K562 (cell line): ENCODE data around the gene RBM15. TPM values are rescaled to one million over a fixed set of nuclear protein-coding genes. Genes with fewer than 3 reads are reported as not detected.

ENCODE experiments used
- ATAC-seq: fragments of 200-7000 bp; cut with Tn5 transposase; 3 replicates; pipeline ENCODE4 v1.9.1; 2020; ENCODE audit warnings: moderate library complexity
- BruUV-seq: library from RNA; stranded (reverse); fragments of 400-500 nt; replicated peaks from 2 replicates; lab custom pipeline; 2021; lab: Mats Ljungman, UMichigan
- CTCF ChIA-PET: fragments of 300-600 bp; formaldehyde crosslinking; extraction: SDS; loops from one replicate; lab custom pipeline; 2021; ENCODE audit warnings: low intra/inter-chr PET ratio; lab: Yijun Ruan, JAX
- POLR2A ChIA-PET: fragments of 300-600, 350-650 bp; sonication (Branson Sonifier 250); formaldehyde crosslinking; extraction: SDS; loops from one replicate; lab custom pipeline; 2021; ENCODE audit warnings: antibody characterized with exemption, inconsistent platforms; lab: Yijun Ruan, JAX
- DNase-seq, 4 experiments: peaks; one replicate each; pipeline versions ENCODE4 v3.0.0 to v3.0.0-alpha.2; 2011 to 2018; ENCODE audit warnings: low spot score in 3 of 4, mixed read lengths in 3 of 4; ENCODE audit errors: extremely low read depth in 1 of 4
- FAIRE-seq: peaks from 2 replicates; lab custom pipeline; 2011; peaks lifted over from hg19 to GRCh38; lab: Jason Lieb, UNC
- H2AFZ ChIP-seq: 2 replicates; pipeline ENCODE4 v1.6.0; 2011; ENCODE audit warnings: low read depth, low read length, control low read depth, inconsistent platforms
- H3K27ac ChIP-seq: fragments of 200-600 bp; 3 replicates; pipeline ENCODE4 v1.8.0; 2011; ENCODE audit warnings: low read depth, mild to moderate bottlenecking, control low read depth, inconsistent platforms, low read length, moderate library complexity, mixed read lengths; ENCODE audit errors: extremely low read depth
- H3K27me3 ChIP-seq, 2 experiments: fragments of 300-600 bp in 1 of 2; 2 replicates in 1 of 2; 3 replicates in 1 of 2; pipeline versions ENCODE4 v1.6.0 to v1.8.0; 2011; ENCODE audit warnings: inconsistent platforms in 2 of 2, low read length in 2 of 2, mild to moderate bottlenecking in 1 of 2, mixed read lengths in 1 of 2, moderate library complexity in 1 of 2; ENCODE audit not compliant: control insufficient read depth in 2 of 2, insufficient read depth in 2 of 2
- H3K36me3 ChIP-seq: fragments of 300-600 bp; 3 replicates; pipeline ENCODE4 v1.8.0; 2011; ENCODE audit warnings: mild to moderate bottlenecking, low read length, inconsistent platforms; ENCODE audit not compliant: control insufficient read depth, insufficient read depth
- H3K4me1 ChIP-seq, 2 experiments: fragments of 200-600 bp in 1 of 2; replicated peaks in 1 of 2; 2 replicates in 1 of 2; 3 replicates in 1 of 2; pipeline versions ENCODE4 v1.5.1 to v1.8.0; 2011; ENCODE audit warnings: inconsistent platforms in 2 of 2, low read length in 2 of 2, mild to moderate bottlenecking in 1 of 2, mixed read lengths in 1 of 2, moderate library complexity in 1 of 2; ENCODE audit not compliant: control insufficient read depth in 2 of 2, insufficient read depth in 2 of 2
- H3K4me2 ChIP-seq: 2 replicates; pipeline ENCODE4 v1.6.1; 2011; ENCODE audit warnings: low read length, control low read depth, inconsistent platforms, mixed read lengths; ENCODE audit not compliant: insufficient read depth
- H3K4me3 ChIP-seq: fragments of 200-600 bp; sonication (generic), shearing (Covaris generic); 2 replicates; pipeline ENCODE4 v1.5.1; 2016; ENCODE audit warnings: control low read depth, inconsistent platforms
- H3K79me2 ChIP-seq: fragments of 200-600 bp; 3 replicates; pipeline ENCODE4 v1.8.0; 2011; ENCODE audit warnings: low read length, inconsistent platforms; ENCODE audit not compliant: control insufficient read depth, insufficient read depth
- H3K9ac ChIP-seq, 2 experiments: 2 replicates each; pipeline versions ENCODE4 v1.6.0 to v1.6.1; 2011; ENCODE audit warnings: low read depth in 2 of 2, low read length in 2 of 2, control low read depth in 1 of 2, inconsistent platforms in 1 of 2, mild to moderate bottlenecking in 1 of 2, mixed read lengths in 1 of 2; ENCODE audit not compliant: insufficient read depth in 1 of 2
- H3K9me1 ChIP-seq: one replicate; pipeline ENCODE4 v1.6.0; 2011; ENCODE audit warnings: inconsistent platforms, mild to moderate bottlenecking, low read length, moderate library complexity; ENCODE audit not compliant: control insufficient read depth, insufficient read depth
- H3K9me3 ChIP-seq: replicated peaks from 2 replicates; pipeline ENCODE4 v1.5.1; 2011; ENCODE audit warnings: low read depth, low read length, inconsistent platforms; ENCODE audit not compliant: control insufficient read depth, insufficient read depth
- H4K20me1 ChIP-seq: replicated peaks from 2 replicates; pipeline ENCODE4 v1.6.1; 2011; ENCODE audit warnings: low read length, inconsistent platforms, mixed read lengths; ENCODE audit not compliant: control insufficient read depth, insufficient read depth
- BRD9 ChIP-seq: fragments of 450-650 bp; IDR thresholded peaks from 2 replicates; pipeline ENCODE4 v1.6.1; 2018; ENCODE audit warnings: low read depth; ENCODE audit not compliant: partially characterized antibody
- MBD2 ChIP-seq: sonication (generic); IDR thresholded peaks from 2 replicates; pipeline ENCODE4 v1.6.1; 2016; ENCODE audit warnings: low read depth, borderline replicate concordance
- MCM3 ChIP-seq: fragments of 450-650 bp; IDR thresholded peaks from 2 replicates; pipeline ENCODE4 v1.6.1; 2016
- MECOM ChIP-seq: fragments of 250-450 bp; sonication (Bioruptor Pico); IDR thresholded peaks from 2 replicates; pipeline ENCODE4 v1.8.0; 2022; ENCODE audit warnings: inconsistent platforms
- MTF1 ChIP-seq: fragments of 250-450 bp; sonication (Bioruptor Pico); IDR thresholded peaks from 2 replicates; pipeline ENCODE4 v1.9.0; 2021; ENCODE audit warnings: moderate library complexity, mild to moderate bottlenecking, inconsistent platforms, borderline replicate concordance
- SRSF1 ChIP-seq: fragments of 200-400 bp; formaldehyde crosslinking; IDR thresholded peaks from 2 replicates; pipeline ENCODE4 v1.6.1; 2017; ENCODE audit warnings: mild to moderate bottlenecking, low read depth, low read length, moderate library complexity
- TFAP4 ChIP-seq: sonication (generic); formaldehyde crosslinking; IDR thresholded peaks from 2 replicates; pipeline ENCODE4 v1.8.0; 2022; ENCODE audit warnings: missing genetic modification reagents, mild to moderate bottlenecking, moderate library complexity, borderline replicate concordance
- ZFX ChIP-seq: sonication (generic); formaldehyde crosslinking; IDR thresholded peaks from 2 replicates; pipeline ENCODE4 v1.8.0; 2022; ENCODE audit warnings: mild to moderate bottlenecking, missing genetic modification reagents, moderate library complexity
- ZNF316 ChIP-seq: fragments of 450-650 bp; IDR thresholded peaks from 2 replicates; pipeline ENCODE4 v1.6.1; 2016
- WGBS: fragments of 100-300 bp; shearing (Covaris generic); methylation state at CpG from one replicate; pipeline ENCODE4 v1.1.6; 2016; ENCODE audit warnings: low coverage, mixed read lengths; ENCODE audit not compliant: insufficient coverage; ENCODE audit errors: missing lambda C conversion rate; 5-methylcytosine and 5-hydroxymethylcytosine counted together
- in situ Hi-C: fragments of 300-500 bp; cut with MboI; formaldehyde crosslinking; loops from 4 replicates; pipeline ENCODE4 v1.15.0; 2018; ENCODE audit warnings: inconsistent platforms, mixed read lengths
- intact Hi-C: fragments of 100-400 bp; cut with micrococcal nuclease; formaldehyde crosslinking; loops from 2 replicates; pipeline ENCODE4 v1.14.2; 2022
- polyA plus RNA-seq, 8 experiments: library from polyadenylated mRNA; depleted of rRNA in 4 of 8; stranded (reverse) in 5 of 8; unstranded in 3 of 8; fragments of >200 nt; fragmentation: Nextera tagmentation in 2 of 8; fragmentation: Illumina TruSeq in 1 of 8; extraction: Ambion mirVana in 2 of 8; extraction: Trizol in 1 of 8; gene quantifications; 2 replicates each; pipeline versions ENCODE4 v1.2.1 to v1.2.3, GENCODE V29; 2011 to 2014; ENCODE audit warnings: inconsistent platforms in 1 of 8, missing spikeins in 1 of 8
- total RNA-seq, 7 experiments: library from RNA; depleted of rRNA in 6 of 7; stranded (reverse); fragments of >200 nt in 6 of 7; fragmentation: Illumina TruSeq in 2 of 7; extraction: Trizol in 2 of 7; gene quantifications; 2 replicates each; pipeline versions ENCODE4 v1.2.1 to v1.2.3, GENCODE V29; 2011 to 2021; ENCODE audit warnings: low replicate concordance in 1 of 7
- TF ChIP-seq, protein P1 (sequence below): fragments of 250-450 bp; sonication (Bioruptor Pico); IDR thresholded peaks from 2 replicates; pipeline ENCODE4 v1.9.0; 2021; ENCODE audit warnings: mild to moderate bottlenecking

Gene RBM15
- total and polyA plus RNA-seq, 9 of the 15 experiments (the other 6 are each of a cell fraction or from before 2014, with no cell fraction given): 2.4 to 63.4 (median 28.2) TPM

DNA sequence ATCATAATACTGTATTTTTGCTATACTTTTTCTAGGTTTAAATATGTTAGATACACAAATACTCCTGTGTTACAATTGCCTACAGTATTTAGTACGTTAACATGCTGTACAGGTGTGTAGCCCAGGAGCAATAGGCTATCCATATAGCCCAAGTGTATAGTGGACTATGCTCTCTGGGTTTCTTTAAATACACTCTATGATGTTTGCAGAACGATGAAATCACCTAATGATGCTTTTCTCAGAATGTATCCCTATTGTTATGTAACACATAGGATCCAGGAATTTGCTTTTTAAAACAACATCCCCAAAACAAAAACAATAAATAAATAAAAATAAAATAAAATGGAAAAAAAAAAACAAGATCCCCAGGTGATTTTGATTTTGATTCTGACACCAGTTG, 18.1 kb upstream of the RBM15 start:
- in situ Hi-C loops (no loop called here), intact Hi-C loops (no loop called here)
- Histone ChIP-seq H2AFZ (no peak overlapping the region), H3K4me1 (no peaks in the 10 kb centered on the region), H3K27ac (no peak overlapping the region), H3K9ac (no peak overlapping the region), H3K79me2 (no peaks in the 10 kb centered on the region), H3K9me1 (no peaks in the 10 kb centered on the region), H3K27me3 (no peaks in the 10 kb centered on the region; a peak in 1 of 5 replicates), H3K4me3 (no peak overlapping the region), H3K36me3 (no peaks in the 10 kb centered on the region), H3K4me2 (no peak overlapping the region), H4K20me1 (no peaks in the 10 kb centered on the region), H3K9me3 (no peaks in the 10 kb centered on the region)
- WGBS: 4% methylated on average over 2 of the region's 2 CpGs
- ChIA-PET CTCF (interaction anchor here (0.9 kb wide), 1 partner anchor 118 kb away, joined by 3 read pairs; no protein-coding TSS in a partner anchor), POLR2A (no interaction called here)
- ATAC-seq (no peak), FAIRE-seq (no peak), DNase-seq (no peak)
- TF ChIP-seq SRSF1 (no peak), MCM3 (no peak), ZFX (no peak), MTF1 (CRISPR knock-in tag) (no peak), MBD2 (no peak), ZNF316 (no peak), TFAP4 (CRISPR knock-in tag) (no peak), BRD9 (no peak), MECOM (no peak)
- TF ChIP-seq, protein P1, sequence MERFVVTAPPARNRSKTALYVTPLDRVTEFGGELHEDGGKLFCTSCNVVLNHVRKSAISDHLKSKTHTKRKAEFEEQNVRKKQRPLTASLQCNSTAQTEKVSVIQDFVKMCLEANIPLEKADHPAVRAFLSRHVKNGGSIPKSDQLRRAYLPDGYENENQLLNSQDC (CRISPR knock-in tag): no peak
- BruUV-seq: no TSS peak
